GM18499 (cell line): Measurements from ENCODE around the gene XIRP2.
"Not testable (repeated sequence)": the region's sequence is repeated elsewhere in the genome, so short reads cannot be mapped to it uniquely, and the experiment has no call there.

Source experiments
- ATAC-seq: cut with Tn5 transposase; IDR thresholded peaks from one replicate; pipeline ENCODE4 v1.9.1; 2021; ENCODE audit warnings: moderate number of reproducible peaks; ENCODE audit not compliant: insufficient read depth, unreplicated experiment

Gene XIRP2

GRCh38 chr2:167017021-167017420 is 128.7 kb downstream of the XIRP2 start:
- ATAC-seq: no peak

- no peak for ATAC-seq
Measured at GRCh38 chr2:167018590-167018989, 130.3 kb downstream of the XIRP2 start.

- no peak for ATAC-seq
Measured at GRCh38 chr2:167028503-167028902, 140.2 kb downstream of the XIRP2 start.

- ATAC-seq: not testable (repeated sequence)
Measured at GRCh38 chr2:167034976-167035375, 146.7 kb downstream of the XIRP2 start.

GRCh38 chr2:167048829-167049228 is 160.5 kb downstream of the XIRP2 start:
- no peak for ATAC-seq

- no peak for ATAC-seq
Measured at GRCh38 chr2:167049659-167050058, 161.4 kb downstream of the XIRP2 start.

- ATAC-seq: no peak
Measured at GRCh38 chr2:167052825-167053224, 164.5 kb downstream of the XIRP2 start.

GRCh38 chr2:167054881-167055280 is 166.6 kb downstream of the XIRP2 start:
- no peak for ATAC-seq

GRCh38 chr2:167057446-167057845 is 169.2 kb downstream of the XIRP2 start:
- no peak for ATAC-seq

- no peak for ATAC-seq
Measured at GRCh38 chr2:167059173-167059572, 170.9 kb downstream of the XIRP2 start.

- no peak for ATAC-seq
Measured at GRCh38 chr2:167069855-167070254, 181.6 kb downstream of the XIRP2 start.

GRCh38 chr2:167075708-167076107 is 187.4 kb downstream of the XIRP2 start:
- ATAC-seq: not testable (repeated sequence)

- ATAC-seq: not testable (repeated sequence)
Measured at GRCh38 chr2:167098931-167099330, 210.7 kb downstream of the XIRP2 start.

- ATAC-seq: no peak
Measured at GRCh38 chr2:167100506-167100905, 212.2 kb downstream of the XIRP2 start.

- no peak for ATAC-seq
Measured at GRCh38 chr2:167103028-167103756, 214.9 kb downstream of the XIRP2 start.

- no peak for ATAC-seq
Measured at GRCh38 chr2:167103757-167104133, 215.5 kb downstream of the XIRP2 start.

GRCh38 chr2:167104691-167105090 is 216.4 kb downstream of the XIRP2 start:
- ATAC-seq: no peak

- not testable (repeated sequence) for ATAC-seq
Measured at GRCh38 chr2:167109682-167110081, 221.4 kb downstream of the XIRP2 start.

GRCh38 chr2:167110345-167110744 is 222.1 kb downstream of the XIRP2 start:
- ATAC-seq: no peak

GRCh38 chr2:167114018-167114417 is 225.7 kb downstream of the XIRP2 start:
- ATAC-seq: no peak

GRCh38 chr2:167115541-167115940 is 227.3 kb downstream of the XIRP2 start:
- no peak for ATAC-seq

GRCh38 chr2:167122389-167122788 is 234.1 kb downstream of the XIRP2 start:
- ATAC-seq: no peak
